ENCODE results near the gene PARD3.

The PARD3 gene

DNA sequence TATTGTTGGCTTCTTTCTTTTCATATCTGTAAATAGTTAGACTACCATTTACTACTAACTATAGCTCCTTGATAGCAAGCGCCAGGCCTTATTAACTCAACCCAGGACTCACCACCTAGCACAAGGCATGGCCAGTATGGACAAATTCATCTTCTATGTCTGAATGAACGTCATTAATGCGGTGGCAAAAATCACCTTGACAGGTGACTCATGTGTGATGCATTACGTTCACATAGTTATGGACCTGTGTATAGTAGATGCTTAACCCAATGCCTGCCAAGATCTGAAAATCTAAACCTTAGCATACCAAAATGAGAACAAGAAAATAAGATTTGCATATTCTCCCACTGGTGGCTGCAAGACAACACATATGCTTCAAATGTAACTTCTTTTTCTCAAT, 300.8 kb downstream of the PARD3 start:
- Histone ChIP-seq H3K27ac (ENCODE audit: low read depth, low read length) (no peak overlapping the region), H2BK12ac (ENCODE audit: low read length) (no peak overlapping the region), H2BK5ac (ENCODE audit: low read depth, low read length, poor library complexity) (no peak overlapping the region), H3K4me2 (ENCODE audit: low read length) (no peak overlapping the region), H3K9ac (ENCODE audit: low read length) (no peak overlapping the region), H3K4ac (ENCODE audit: low read depth, low read length) (no peak overlapping the region), H3K4me1 (ENCODE audit: control insufficient read depth in 1 of 2, insufficient read depth in 2 of 2, low read length in 2 of 2) (no peaks in the 10 kb centered on the region), H3K18ac (ENCODE audit: low read length) (no peak overlapping the region), H3K27me3 (ENCODE audit: insufficient read depth, low read length) (no peaks in the 10 kb centered on the region), H3K14ac (ENCODE audit: low read length) (no peak overlapping the region), H3K36me3 (ENCODE audit: control insufficient read depth in 1 of 2, insufficient read depth in 2 of 2, low read length in 2 of 2) (no peaks in the 10 kb centered on the region), H4K12ac (ENCODE audit: low read depth, low read length) (no peak overlapping the region), H3K4me3 (ENCODE audit: low read depth, low read length) (no peak overlapping the region), H2BK120ac (ENCODE audit: insufficient read depth, low read length, poor library complexity) (no peak overlapping the region), H2AFZ (ENCODE audit: insufficient read depth, low read length, poor library complexity) (no peak overlapping the region), H3K79me1 (ENCODE audit: low read length) (no peaks in the 10 kb centered on the region), H2AK5ac (ENCODE audit: low read length) (no peak overlapping the region), H3K79me2 (ENCODE audit: control insufficient read depth, insufficient read depth, low read length, poor library complexity) (no peaks in the 10 kb centered on the region), H3K9me3 (ENCODE audit: insufficient read depth, low read depth, low read length) (no peaks in the 10 kb centered on the region), H4K8ac (ENCODE audit: low read depth, low read length) (no peak overlapping the region), H3K23ac (ENCODE audit: low read length) (no peak overlapping the region), H4K91ac (ENCODE audit: low read depth, low read length) (no peak overlapping the region)
- peak in 1 of 2 donors; percentile 39 for DNase-seq
- WGBS (ENCODE audit: extremely low coverage, insufficient coverage, insufficient read length), result no CpG with 5 or more reads among the region's 4 CpGs

DNA sequence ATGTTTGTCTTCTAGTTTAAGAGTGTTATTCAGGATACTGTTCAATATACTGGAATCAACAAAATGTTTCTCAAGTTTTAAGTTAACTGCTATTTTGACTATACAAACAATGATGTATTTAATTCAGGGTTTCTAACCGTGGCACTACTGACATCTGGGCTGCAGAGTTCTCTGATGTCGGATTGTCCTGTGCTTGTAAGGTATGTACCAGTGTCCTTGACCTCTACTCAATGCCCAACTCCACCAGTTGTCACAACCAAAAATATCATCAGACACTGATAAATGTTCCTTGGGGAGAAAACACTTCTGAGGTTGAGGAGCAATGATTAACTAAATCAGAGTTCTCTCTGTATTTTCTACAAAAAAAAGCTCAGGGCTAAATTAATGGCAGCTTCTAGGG, 301.5 kb downstream of the PARD3 start:
- Histone ChIP-seq H2BK5ac (ENCODE audit: low read depth, low read length, poor library complexity) (no peak overlapping the region), H3K4me2 (ENCODE audit: low read length) (no peak overlapping the region), H2BK120ac (ENCODE audit: insufficient read depth, low read length, poor library complexity) (no peak overlapping the region), H4K8ac (ENCODE audit: low read depth, low read length) (no peak overlapping the region), H3K36me3 (ENCODE audit: control insufficient read depth in 1 of 2, insufficient read depth in 2 of 2, low read length in 2 of 2) (no peaks in the 10 kb centered on the region), H3K4me1 (ENCODE audit: control insufficient read depth in 1 of 2, insufficient read depth in 2 of 2, low read length in 2 of 2) (no peaks in the 10 kb centered on the region), H3K18ac (ENCODE audit: low read length) (no peak overlapping the region), H3K4ac (ENCODE audit: low read depth, low read length) (no peak overlapping the region), H2AK5ac (ENCODE audit: low read length) (no peak overlapping the region), H3K79me2 (ENCODE audit: control insufficient read depth, insufficient read depth, low read length, poor library complexity) (no peaks in the 10 kb centered on the region), H3K9ac (ENCODE audit: low read length) (no peak overlapping the region), H3K79me1 (ENCODE audit: low read length) (no peaks in the 10 kb centered on the region), H2AFZ (ENCODE audit: insufficient read depth, low read length, poor library complexity) (no peak overlapping the region), H3K14ac (ENCODE audit: low read length) (no peak overlapping the region), H3K27ac (ENCODE audit: low read depth, low read length) (no peak overlapping the region), H3K27me3 (ENCODE audit: insufficient read depth, low read length) (no peaks in the 10 kb centered on the region), H3K4me3 (ENCODE audit: low read depth, low read length) (no peak overlapping the region), H3K9me3 (ENCODE audit: insufficient read depth, low read depth, low read length) (no peaks in the 10 kb centered on the region), H4K91ac (ENCODE audit: low read depth, low read length) (no peak overlapping the region), H2BK12ac (ENCODE audit: low read length) (no peak overlapping the region), H3K23ac (ENCODE audit: low read length) (no peak overlapping the region), H4K12ac (ENCODE audit: low read depth, low read length) (no peak overlapping the region)
- DNase-seq, result no peak
- no CpG with 5 or more reads among the region's 2 CpGs for WGBS (ENCODE audit: extremely low coverage, insufficient coverage, insufficient read length)

DNA sequence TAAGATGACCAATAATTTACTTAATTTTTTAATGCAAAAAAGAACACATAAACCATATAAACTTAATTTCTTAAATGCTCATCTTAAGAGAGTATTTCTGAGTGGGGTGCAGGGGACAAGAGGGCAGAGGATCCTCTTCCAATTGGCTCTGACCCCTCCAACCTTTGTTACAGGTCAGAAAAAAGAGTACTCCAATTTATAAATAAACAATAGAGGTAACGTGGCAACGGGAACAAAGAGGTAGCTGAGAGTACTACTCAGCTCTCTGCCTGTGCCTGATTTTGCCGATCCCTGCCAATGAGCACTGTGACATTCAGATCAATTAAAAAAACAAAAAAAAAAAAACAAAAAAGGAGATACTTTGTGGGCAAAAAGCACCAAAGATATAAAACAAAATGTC, 307.9 kb downstream of the PARD3 start:
- no peak overlapping the region for H3K4me2 ChIP-seq (ENCODE audit: low read length)
- H3K23ac ChIP-seq (ENCODE audit: low read length), result no peak overlapping the region
- no peak overlapping the region for H2AFZ ChIP-seq (ENCODE audit: insufficient read depth, low read length, poor library complexity)
- H3K79me2 ChIP-seq (ENCODE audit: control insufficient read depth, insufficient read depth, low read length, poor library complexity), result no peaks in the 10 kb centered on the region
- H2BK12ac ChIP-seq (ENCODE audit: low read length), result no peak overlapping the region
- H3K18ac ChIP-seq (ENCODE audit: low read length), result no peak overlapping the region
- H4K12ac ChIP-seq (ENCODE audit: low read depth, low read length), result no peak overlapping the region
- no peak overlapping the region for H4K8ac ChIP-seq (ENCODE audit: low read depth, low read length)
- no peak overlapping the region for H3K14ac ChIP-seq (ENCODE audit: low read length)
- no peaks in the 10 kb centered on the region for H3K9me3 ChIP-seq (ENCODE audit: insufficient read depth, low read depth, low read length)
- no peak overlapping the region for H2BK5ac ChIP-seq (ENCODE audit: low read depth, low read length, poor library complexity)
- no peak overlapping the region for H2BK120ac ChIP-seq (ENCODE audit: insufficient read depth, low read length, poor library complexity)
- no peak overlapping the region for H2AK5ac ChIP-seq (ENCODE audit: low read length)
- peaks cover 0 to 2% of the 10 kb centered on the region in 2 experiments for H3K36me3 ChIP-seq (ENCODE audit: control insufficient read depth in 1 of 2, insufficient read depth in 2 of 2, low read length in 2 of 2)
- WGBS (ENCODE audit: extremely low coverage, insufficient coverage, insufficient read length), result no CpG with 5 or more reads among the region's 3 CpGs
- no peak overlapping the region for H4K91ac ChIP-seq (ENCODE audit: low read depth, low read length)
- no peak overlapping the region for H3K4ac ChIP-seq (ENCODE audit: low read depth, low read length)
- no peaks in the 10 kb centered on the region for H3K27me3 ChIP-seq (ENCODE audit: insufficient read depth, low read length)
- H3K27ac ChIP-seq (ENCODE audit: low read depth, low read length), result no peak overlapping the region
- H3K4me3 ChIP-seq (ENCODE audit: low read depth, low read length), result no peak overlapping the region
- DNase-seq, result no peak
- H3K9ac ChIP-seq (ENCODE audit: low read length), result no peak overlapping the region
- peaks cover 2% of the 10 kb centered on the region for H3K79me1 ChIP-seq (ENCODE audit: low read length)
- H3K4me1 ChIP-seq (ENCODE audit: control insufficient read depth in 1 of 2, insufficient read depth in 2 of 2, low read length in 2 of 2), result no peaks in the 10 kb centered on the region

DNA sequence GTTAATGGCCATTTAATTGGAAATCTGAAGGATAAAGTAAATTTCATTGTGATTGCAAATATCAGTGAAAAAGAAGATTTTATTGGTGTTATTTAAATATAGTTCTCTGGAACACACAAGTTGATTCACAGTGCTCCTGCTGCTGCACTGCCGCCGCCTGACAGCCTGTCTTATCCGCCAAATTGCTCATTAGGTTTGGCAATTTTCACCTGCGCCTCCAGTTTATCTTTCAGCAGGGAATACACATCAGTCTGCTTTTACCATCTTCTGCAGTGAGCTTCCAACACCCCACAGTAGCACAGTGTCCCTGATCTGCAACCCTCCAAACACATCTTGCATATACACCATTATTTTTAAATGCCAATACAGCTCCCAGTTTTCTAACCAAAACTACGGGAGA, 308.3 kb downstream of the PARD3 start:
- Histone ChIP-seq H3K4me2 (ENCODE audit: low read length) (no peak overlapping the region), H3K36me3 (ENCODE audit: control insufficient read depth in 1 of 2, insufficient read depth in 2 of 2, low read length in 2 of 2) (peaks cover 0 to 2% of the 10 kb centered on the region in 2 experiments), H3K14ac (ENCODE audit: low read length) (no peak overlapping the region), H3K27me3 (ENCODE audit: insufficient read depth, low read length) (no peaks in the 10 kb centered on the region), H3K27ac (ENCODE audit: low read depth, low read length) (no peak overlapping the region), H4K8ac (ENCODE audit: low read depth, low read length) (no peak overlapping the region), H2AK5ac (ENCODE audit: low read length) (no peak overlapping the region), H2BK5ac (ENCODE audit: low read depth, low read length, poor library complexity) (no peak overlapping the region), H3K79me1 (ENCODE audit: low read length) (peaks cover 2% of the 10 kb centered on the region), H3K18ac (ENCODE audit: low read length) (no peak overlapping the region), H4K12ac (ENCODE audit: low read depth, low read length) (no peak overlapping the region), H3K23ac (ENCODE audit: low read length) (no peak overlapping the region), H3K9me3 (ENCODE audit: insufficient read depth, low read depth, low read length) (no peaks in the 10 kb centered on the region), H3K9ac (ENCODE audit: low read length) (no peak overlapping the region), H3K79me2 (ENCODE audit: control insufficient read depth, insufficient read depth, low read length, poor library complexity) (no peaks in the 10 kb centered on the region), H2BK120ac (ENCODE audit: insufficient read depth, low read length, poor library complexity) (no peak overlapping the region), H2AFZ (ENCODE audit: insufficient read depth, low read length, poor library complexity) (no peak overlapping the region), H3K4me1 (ENCODE audit: control insufficient read depth in 1 of 2, insufficient read depth in 2 of 2, low read length in 2 of 2) (no peaks in the 10 kb centered on the region), H2BK12ac (ENCODE audit: low read length) (no peak overlapping the region), H3K4me3 (ENCODE audit: low read depth, low read length) (no peak overlapping the region), H4K91ac (ENCODE audit: low read depth, low read length) (no peak overlapping the region), H3K4ac (ENCODE audit: low read depth, low read length) (no peak overlapping the region)
- no CpG with 5 or more reads among the region's 5 CpGs for WGBS (ENCODE audit: extremely low coverage, insufficient coverage, insufficient read length)
- DNase-seq, result no peak

All from trophoblast cell (in vitro differentiated cells and primary cell).